Peyer's patch (tissue), 4 donors: ENCODE data around the gene ATG9A. TPM values are rescaled to one million over a fixed set of nuclear protein-coding genes. Genes with fewer than 3 reads are reported as not detected.

Experiments
- DNase-seq, 3 donors: peaks; one replicate each; pipeline ENCODE4 v3.0.0-alpha.2; 2017 to 2019
- H3K27ac ChIP-seq, 4 donors: fragments of 200-600 bp; sonication (generic); one replicate each; pipeline ENCODE4 v1.5.1; 2016 to 2019
- H3K27me3 ChIP-seq, 2 donors: fragments of 200-600 bp; sonication (generic); one replicate each; pipeline ENCODE4 v1.5.1; 2019
- H3K36me3 ChIP-seq, 3 donors: fragments of 200-600 bp; sonication (generic); one replicate each; pipeline ENCODE4 v1.5.1; 2016 to 2019
- H3K4me1 ChIP-seq, 4 donors: fragments of 200-600 bp; sonication (generic); one replicate each; pipeline ENCODE4 v1.5.1; 2016 to 2019
- H3K4me3 ChIP-seq, 4 donors: fragments of 200-600 bp; sonication (generic); 1 replicate in 3 of 4; 2 replicates in 1 of 4; pipeline ENCODE4 v1.5.1; 2016 to 2019; ENCODE audit warnings: mild to moderate bottlenecking in 1 of 4
- H3K9me3 ChIP-seq, 4 donors: fragments of 200-600 bp; sonication (generic); one replicate each; pipeline ENCODE4 v1.5.1; 2016 to 2019; ENCODE audit warnings: mild to moderate bottlenecking in 1 of 4
- POLR2A ChIP-seq, 2 donors: fragments of 450-650 bp; IDR thresholded peaks; one replicate each; pipeline ENCODE4 v1.5.1; 2017; ENCODE audit warnings: antibody characterized with exemption in 2 of 2, mild to moderate bottlenecking in 2 of 2, moderate library complexity in 2 of 2
- total RNA-seq, 4 donors: library from RNA; depleted of rRNA; stranded (reverse); fragments of >200 nt; gene quantifications; one replicate each; pipeline ENCODE4 v1.1.0, GENCODE V29; 2016
- TF ChIP-seq, protein P1 (sequence below), 6 experiments: fragments of 450-650 bp in 4 of 6; fragments of 200-600 bp in 2 of 6; sonication (generic) in 1 of 6; IDR thresholded peaks; one replicate each; pipeline ENCODE4 v1.5.1; 2017 to 2019; ENCODE audit warnings: antibody characterized with exemption in 6 of 6, mild to moderate bottlenecking in 3 of 6, moderate library complexity in 1 of 6

Gene ATG9A
- total RNA-seq, 4 donors from 2014 or later: 23.1 to 107 (median 96.0) TPM

DNA sequence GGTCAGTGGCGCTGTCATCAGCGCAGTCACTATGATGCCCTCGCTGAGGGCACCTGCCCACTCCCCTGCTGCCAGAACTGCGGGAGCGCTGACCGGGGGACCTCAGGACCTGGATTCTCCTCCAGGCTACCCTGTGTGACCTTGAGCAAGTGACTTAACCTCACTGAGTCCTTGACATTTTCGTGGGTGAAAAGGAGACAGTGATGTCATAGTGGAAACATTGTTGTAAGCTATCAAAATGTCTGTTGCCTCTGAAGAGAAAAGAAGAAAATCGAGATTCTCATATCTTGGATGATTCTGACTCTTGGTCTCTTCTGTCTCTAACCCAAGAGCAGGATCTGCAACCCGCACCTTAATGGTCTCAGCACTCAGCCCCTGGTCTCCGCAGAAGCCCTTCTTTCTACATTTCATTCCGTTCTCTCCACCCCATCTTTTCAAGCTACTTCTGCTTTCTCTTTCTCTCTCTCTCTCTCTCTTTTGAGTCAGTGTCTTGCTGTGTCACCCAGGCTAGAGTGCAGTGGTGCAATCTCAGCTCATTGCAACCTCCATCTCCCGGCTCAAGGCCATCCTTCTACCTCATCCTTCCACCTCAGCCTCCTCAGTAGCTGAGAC is 25.3 kb upstream of the ATG9A start:
- Histone ChIP-seq H3K9me3 (no peaks in the 10 kb centered on the region), H3K4me3 (peak overlapping the region; percentile 56 to 93 (median 87)), H3K4me1 (peaks cover 1 to 44% (median 18%) of the 10 kb centered on the region in 4 donors), H3K27me3 (no peaks in the 10 kb centered on the region), H3K36me3 (peaks cover 0 to 13% (median 0%) of the 10 kb centered on the region in 3 donors), H3K27ac (peak overlapping the region; percentile 81 to 98 (median 91))
- TF ChIP-seq POLR2A (IDR thresholded peaks at IDR 0.05): no peak
- TF ChIP-seq, protein P1, sequence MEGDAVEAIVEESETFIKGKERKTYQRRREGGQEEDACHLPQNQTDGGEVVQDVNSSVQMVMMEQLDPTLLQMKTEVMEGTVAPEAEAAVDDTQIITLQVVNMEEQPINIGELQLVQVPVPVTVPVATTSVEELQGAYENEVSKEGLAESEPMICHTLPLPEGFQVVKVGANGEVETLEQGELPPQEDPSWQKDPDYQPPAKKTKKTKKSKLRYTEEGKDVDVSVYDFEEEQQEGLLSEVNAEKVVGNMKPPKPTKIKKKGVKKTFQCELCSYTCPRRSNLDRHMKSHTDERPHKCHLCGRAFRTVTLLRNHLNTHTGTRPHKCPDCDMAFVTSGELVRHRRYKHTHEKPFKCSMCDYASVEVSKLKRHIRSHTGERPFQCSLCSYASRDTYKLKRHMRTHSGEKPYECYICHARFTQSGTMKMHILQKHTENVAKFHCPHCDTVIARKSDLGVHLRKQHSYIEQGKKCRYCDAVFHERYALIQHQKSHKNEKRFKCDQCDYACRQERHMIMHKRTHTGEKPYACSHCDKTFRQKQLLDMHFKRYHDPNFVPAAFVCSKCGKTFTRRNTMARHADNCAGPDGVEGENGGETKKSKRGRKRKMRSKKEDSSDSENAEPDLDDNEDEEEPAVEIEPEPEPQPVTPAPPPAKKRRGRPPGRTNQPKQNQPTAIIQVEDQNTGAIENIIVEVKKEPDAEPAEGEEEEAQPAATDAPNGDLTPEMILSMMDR (IDR thresholded peaks at IDR 0.05): no peak
- peak in 1 of 3 donors; percentile 60 for DNase-seq

DNA sequence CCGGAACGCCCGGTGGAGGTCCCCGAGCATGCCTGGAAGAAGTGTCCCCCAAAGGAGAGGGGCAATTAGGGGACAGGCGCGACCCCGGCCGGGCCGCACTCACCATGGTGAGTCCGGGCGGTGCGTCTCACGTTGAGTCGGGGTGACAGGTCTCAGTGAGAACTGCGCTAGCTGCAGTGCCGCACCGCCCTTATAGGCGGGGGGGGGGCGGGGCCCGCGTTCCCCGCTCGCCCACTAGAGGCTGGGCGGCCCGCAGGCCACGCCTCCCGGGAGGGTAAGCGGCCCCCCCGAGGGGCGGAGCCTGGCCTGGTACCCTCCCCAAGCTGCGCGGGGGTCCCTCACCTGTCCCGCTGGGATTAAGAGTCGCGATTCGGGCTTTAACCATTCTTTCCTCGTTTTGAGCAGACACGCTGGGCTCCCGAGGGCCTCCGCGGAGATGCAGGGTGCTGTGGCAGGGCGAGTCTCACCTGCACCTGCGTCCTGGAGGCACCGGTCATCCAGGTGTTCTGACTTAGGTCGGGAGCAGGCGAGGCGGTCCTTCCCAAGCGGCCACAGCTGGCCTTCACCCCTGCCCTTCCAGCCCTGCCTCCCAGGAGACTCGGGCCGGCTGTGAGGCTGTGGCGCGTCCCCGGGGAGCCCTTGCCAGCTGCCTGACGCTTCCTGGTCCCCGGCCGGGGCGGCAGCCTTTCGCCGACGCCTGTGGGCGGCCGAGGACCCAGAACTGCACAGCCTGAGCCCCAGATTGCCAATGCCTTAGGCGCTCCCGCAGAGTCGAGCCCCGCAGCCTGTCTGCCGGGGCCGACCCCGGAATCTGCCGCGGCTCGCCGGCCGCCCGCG is 24.5 kb upstream of the ATG9A start, which contains the start of gene TUBA4A:
Gene TUBA4A, minus strand, starts transcription at position 166 of the 837 bp plus-strand sequence. Its CDS starts 60 bp downstream, at position 106.
- Histone ChIP-seq H3K36me3 (peaks cover 0 to 13% (median 0%) of the 10 kb centered on the region in 3 donors), H3K27me3 (no peaks in the 10 kb centered on the region), H3K27ac (peak within 1 kb of the TSS; percentile 81 to 98 (median 91)), H3K9me3 (no peaks in the 10 kb centered on the region), H3K4me3 (peak within 1 kb of the TSS; percentile 56 to 93 (median 87)), H3K4me1 (peaks cover 5 to 51% (median 24%) of the 10 kb centered on the region in 4 donors)
- DNase-seq: peak; percentile 94 to 97 (median 96)
- TF ChIP-seq, protein P1 (IDR thresholded peaks at IDR 0.05): peak in 3 of 6 experiments; percentile 38 to 42 (median 41)
- peak; percentile 99 to 100 for TF ChIP-seq POLR2A (IDR thresholded peaks at IDR 0.05)

DNA sequence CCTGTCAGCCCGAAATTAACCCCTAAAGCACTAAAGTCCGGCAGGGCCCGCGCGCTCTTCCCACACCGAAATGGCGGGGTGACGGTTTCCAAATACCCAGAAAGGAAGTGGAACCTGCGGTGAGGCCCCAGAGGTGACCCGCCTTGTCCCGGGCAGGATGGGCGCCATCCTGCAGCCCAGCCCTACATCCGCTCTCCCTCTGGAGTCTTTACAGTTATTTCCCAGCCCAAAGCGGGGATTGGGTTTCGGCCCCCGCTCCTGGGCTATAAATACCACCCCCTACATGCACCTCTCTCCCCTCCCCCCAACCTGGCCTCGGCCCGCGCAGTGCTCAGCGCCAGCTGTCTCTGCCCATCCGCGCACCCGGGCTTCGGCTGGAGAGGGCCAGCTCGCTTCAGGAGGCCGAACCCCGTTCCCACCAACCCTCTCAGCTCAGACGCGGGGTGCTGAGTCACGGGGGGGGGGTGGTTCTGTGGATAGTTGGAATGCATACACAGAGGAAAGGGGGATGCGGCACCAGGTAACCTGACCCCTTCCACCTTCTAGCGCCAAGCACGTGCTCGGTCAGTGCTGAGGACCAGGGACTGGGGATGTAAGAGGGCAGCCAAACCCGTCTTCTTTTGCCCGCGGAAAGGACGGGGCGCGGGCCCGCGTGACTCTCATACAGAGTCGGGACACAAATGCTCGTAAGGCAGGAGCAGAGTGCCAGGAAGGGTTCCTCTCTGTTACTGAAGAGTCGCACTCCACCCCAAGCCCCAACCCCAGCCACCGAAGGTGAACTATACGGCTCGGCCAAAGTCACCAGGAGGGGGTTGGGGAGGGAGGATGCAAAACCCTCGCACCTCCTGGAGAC is 23.7 kb upstream of the ATG9A start, which contains the start of gene TUBA4B:
Gene TUBA4B, plus strand, starts transcription at position 344 of the 853 bp plus-strand sequence. Its CDS starts 165 bp downstream, at position 509.
- Histone ChIP-seq H3K4me1 (peaks cover 7 to 60% (median 32%) of the 10 kb centered on the region in 4 donors), H3K36me3 (peaks cover 0 to 13% (median 0%) of the 10 kb centered on the region in 3 donors), H3K4me3 (peak within 1 kb of the TSS; percentile 56 to 93 (median 87)), H3K27ac (peak within 1 kb of the TSS; percentile 81 to 98 (median 91)), H3K9me3 (no peaks in the 10 kb centered on the region), H3K27me3 (no peaks in the 10 kb centered on the region)
- no peak for TF ChIP-seq POLR2A (IDR thresholded peaks at IDR 0.05)
- TF ChIP-seq, protein P1 (IDR thresholded peaks at IDR 0.05): no peak
- peak; percentile 64 to 81 (median 72) for DNase-seq

DNA sequence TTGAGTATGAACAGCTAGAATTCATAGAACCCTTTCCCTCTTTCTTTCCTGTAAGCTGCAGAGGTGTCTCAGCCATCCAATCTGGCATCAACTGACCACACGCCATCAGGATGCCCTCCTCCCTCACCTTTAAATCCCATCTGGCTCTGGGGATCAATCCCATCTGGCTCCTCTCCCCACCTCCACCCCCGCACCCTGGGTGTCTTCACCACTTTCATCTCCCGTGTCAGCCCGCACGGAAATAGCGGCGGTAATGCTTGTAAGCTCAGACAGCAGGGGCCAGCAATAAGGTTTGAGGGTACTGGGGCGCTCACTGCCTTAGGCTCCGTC is 23.1 kb upstream of the ATG9A start:
- Histone ChIP-seq H3K9me3 (no peaks in the 10 kb centered on the region), H3K27me3 (no peaks in the 10 kb centered on the region), H3K4me1 (peaks cover 7 to 65% (median 37%) of the 10 kb centered on the region in 4 donors), H3K36me3 (peaks cover 0 to 13% (median 0%) of the 10 kb centered on the region in 3 donors), H3K4me3 (peak overlapping the region; percentile 56 to 93 (median 87)), H3K27ac (peak overlapping the region; percentile 81 to 98 (median 91))
- DNase-seq: no peak
- TF ChIP-seq, protein P1 (IDR thresholded peaks at IDR 0.05): no peak
- no peak for TF ChIP-seq POLR2A (IDR thresholded peaks at IDR 0.05)

DNA sequence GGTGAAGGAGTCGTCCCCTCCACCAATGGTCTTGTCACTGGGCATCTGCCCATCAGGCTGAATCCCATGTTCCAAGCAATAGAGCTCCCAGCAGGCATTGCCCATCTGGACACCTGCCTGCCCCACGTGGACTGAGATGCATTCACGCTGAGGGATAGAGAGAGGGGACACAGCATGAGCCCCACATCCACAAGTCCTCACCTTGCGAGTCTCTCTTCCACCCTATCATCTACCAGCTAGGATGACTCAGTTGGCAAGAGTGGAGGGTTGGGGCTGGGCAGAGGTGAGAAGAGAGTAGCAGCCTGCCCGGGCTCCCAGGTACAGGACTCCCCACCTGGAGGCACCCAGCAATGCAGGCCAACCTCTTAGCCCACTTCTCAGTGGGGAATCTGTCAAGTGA is 22.6 kb upstream of the ATG9A start:
- no peaks in the 10 kb centered on the region for H3K27me3 ChIP-seq
- H3K27ac ChIP-seq: peak overlapping the region; percentile 81 to 98 (median 91)
- TF ChIP-seq, protein P1 (IDR thresholded peaks at IDR 0.05): peak in 2 of 6 experiments; percentile 3 to 28
- no peak for TF ChIP-seq POLR2A (IDR thresholded peaks at IDR 0.05)
- H3K4me1 ChIP-seq: peaks cover 7 to 69% (median 41%) of the 10 kb centered on the region in 4 donors
- H3K4me3 ChIP-seq: peak overlapping the region; percentile 56 to 93 (median 87)
- no peaks in the 10 kb centered on the region for H3K9me3 ChIP-seq
- H3K36me3 ChIP-seq: peaks cover 0 to 13% (median 0%) of the 10 kb centered on the region in 3 donors
- peak in 1 of 3 donors; percentile 69 for DNase-seq
